ENCODE measurements around the gene EFCAB6.

- TF ChIP-seq, protein P1, sequence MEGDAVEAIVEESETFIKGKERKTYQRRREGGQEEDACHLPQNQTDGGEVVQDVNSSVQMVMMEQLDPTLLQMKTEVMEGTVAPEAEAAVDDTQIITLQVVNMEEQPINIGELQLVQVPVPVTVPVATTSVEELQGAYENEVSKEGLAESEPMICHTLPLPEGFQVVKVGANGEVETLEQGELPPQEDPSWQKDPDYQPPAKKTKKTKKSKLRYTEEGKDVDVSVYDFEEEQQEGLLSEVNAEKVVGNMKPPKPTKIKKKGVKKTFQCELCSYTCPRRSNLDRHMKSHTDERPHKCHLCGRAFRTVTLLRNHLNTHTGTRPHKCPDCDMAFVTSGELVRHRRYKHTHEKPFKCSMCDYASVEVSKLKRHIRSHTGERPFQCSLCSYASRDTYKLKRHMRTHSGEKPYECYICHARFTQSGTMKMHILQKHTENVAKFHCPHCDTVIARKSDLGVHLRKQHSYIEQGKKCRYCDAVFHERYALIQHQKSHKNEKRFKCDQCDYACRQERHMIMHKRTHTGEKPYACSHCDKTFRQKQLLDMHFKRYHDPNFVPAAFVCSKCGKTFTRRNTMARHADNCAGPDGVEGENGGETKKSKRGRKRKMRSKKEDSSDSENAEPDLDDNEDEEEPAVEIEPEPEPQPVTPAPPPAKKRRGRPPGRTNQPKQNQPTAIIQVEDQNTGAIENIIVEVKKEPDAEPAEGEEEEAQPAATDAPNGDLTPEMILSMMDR (IDR thresholded peaks at IDR 0.05; ENCODE audit: borderline replicate concordance, extremely low read depth, low read length, poor library complexity, severe bottlenecking), result no peak
- TF ChIP-seq EZH2 (IDR thresholded peaks at IDR 0.05; ENCODE audit: borderline replicate concordance, low read depth, low read length, severe bottlenecking), result no peak
Observed at GRCh38 chr22:43591380-43591779, 220.7 kb downstream of the EFCAB6 start.
